HG02943 (cell line): ENCODE data around the gene HCLS1.

Experiments used
- ATAC-seq: cut with Tn5 transposase; IDR thresholded peaks from one replicate; pipeline ENCODE4 v1.9.1; 2021; ENCODE audit warnings: mild to moderate bottlenecking, low read depth, moderate library complexity; ENCODE audit not compliant: unreplicated experiment

Gene HCLS1

GRCh38 chr3:121658716-121659435 is 1.8 kb downstream of the HCLS1 start:
- no peak for ATAC-seq

GRCh38 chr3:121654493-121655385 is 6.0 kb downstream of the HCLS1 start:
- ATAC-seq = no peak

- no peak for ATAC-seq
These were observed 9.0 kb downstream of the HCLS1 start for GRCh38 chr3:121651684-121652083.

GRCh38 chr3:121649645-121650044 is 11.1 kb downstream of the HCLS1 start:
- no peak for ATAC-seq

- no peak for ATAC-seq
These were observed 12.3 kb downstream of the HCLS1 start for GRCh38 chr3:121648219-121648958.

- no peak for ATAC-seq
These were observed 15.6 kb downstream of the HCLS1 start for GRCh38 chr3:121645054-121645453.

- ATAC-seq = no peak
These were observed 17.9 kb downstream of the HCLS1 start for GRCh38 chr3:121642601-121643314.

GRCh38 chr3:121641127-121641526 is 19.6 kb downstream of the HCLS1 start:
- no peak for ATAC-seq

- no peak for ATAC-seq
These were observed 22.8 kb downstream of the HCLS1 start for GRCh38 chr3:121637922-121638321.

- no peak for ATAC-seq
These were observed 30.3 kb downstream of the HCLS1 start for GRCh38 chr3:121630355-121630754.

- no peak for ATAC-seq
These were observed 31.1 kb downstream of the HCLS1 start for GRCh38 chr3:121629601-121630000.

GRCh38 chr3:121627622-121628021 is 33.1 kb downstream of the HCLS1 start:
- no peak for ATAC-seq

GRCh38 chr3:121627211-121627610 is 33.5 kb downstream of the HCLS1 start:
- ATAC-seq = no peak

GRCh38 chr3:121626495-121626894 is 34.2 kb downstream of the HCLS1 start:
- ATAC-seq = no peak

GRCh38 chr3:121624147-121624899 is 36.4 kb downstream of the HCLS1 start:
- ATAC-seq = no peak

GRCh38 chr3:121621491-121621890 is 39.2 kb downstream of the HCLS1 start:
- no peak for ATAC-seq

GRCh38 chr3:121619691-121620090 is 41.0 kb downstream of the HCLS1 start:
- no peak for ATAC-seq

GRCh38 chr3:121606106-121606505 is 54.6 kb downstream of the HCLS1 start:
- ATAC-seq = no peak

- ATAC-seq = no peak
These were observed 55.9 kb downstream of the HCLS1 start for GRCh38 chr3:121604759-121605158.
